ENCODE data around the gene USH2A.

The USH2A gene

DNA sequence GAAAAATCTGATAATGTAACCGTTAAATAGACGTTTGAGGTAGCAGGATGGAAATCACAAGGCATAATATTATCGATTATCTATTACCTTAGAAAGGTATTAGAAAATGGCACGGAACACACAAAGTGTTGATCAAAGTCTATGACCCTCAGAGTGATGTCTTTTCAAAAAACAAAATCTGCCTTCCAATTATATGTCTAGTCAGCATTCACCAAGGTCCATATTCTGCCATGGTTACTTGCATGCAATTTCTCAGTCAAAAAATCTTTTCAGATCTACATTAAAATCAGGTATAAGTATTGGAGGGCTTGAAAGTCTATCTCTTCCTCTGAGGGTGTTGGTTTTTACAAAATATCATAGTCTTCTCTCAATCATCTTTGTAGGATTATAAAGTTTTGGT is 774.3 kb downstream of the USH2A start:
- DNase-seq, result no peak

DNA sequence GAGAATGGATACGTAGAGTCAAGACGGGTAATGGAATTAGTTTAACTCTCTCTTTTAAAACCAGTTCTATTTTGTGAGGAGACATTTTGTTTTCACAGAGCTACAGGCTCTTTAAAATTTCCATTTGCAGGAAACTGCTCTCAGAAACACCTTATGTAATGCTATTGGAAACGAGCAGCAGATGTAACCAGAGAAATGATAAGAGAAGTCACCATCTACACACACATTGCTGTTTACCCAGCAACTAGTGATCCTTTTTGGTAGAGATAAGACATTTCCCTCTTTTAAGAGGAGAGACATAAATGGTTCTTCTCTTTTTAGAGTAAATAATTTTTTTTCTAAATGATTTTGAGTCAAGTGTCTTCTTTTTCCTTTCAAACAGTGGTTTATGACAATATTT is 775.5 kb downstream of the USH2A start:
- DNase-seq, result no peak

DNA sequence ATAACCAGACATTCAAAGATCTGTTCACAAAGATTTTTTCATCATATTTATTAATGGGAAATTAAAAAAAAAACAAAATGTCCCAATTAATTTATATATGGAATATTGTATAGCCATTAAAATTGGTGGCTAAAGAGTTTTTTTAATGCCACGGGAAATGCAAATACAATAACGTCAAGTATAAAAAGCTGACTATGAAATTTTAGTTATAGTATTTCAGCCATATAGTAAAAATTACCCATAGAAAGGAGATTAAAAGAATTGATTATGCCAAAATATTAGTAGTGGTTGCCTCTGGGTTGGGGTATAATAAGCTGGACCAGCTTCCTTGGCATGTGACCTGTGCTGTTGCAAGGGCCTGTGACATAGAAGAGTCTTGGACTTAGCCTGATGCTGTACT is 777.4 kb downstream of the USH2A start:
- DNase-seq, result no peak

DNA sequence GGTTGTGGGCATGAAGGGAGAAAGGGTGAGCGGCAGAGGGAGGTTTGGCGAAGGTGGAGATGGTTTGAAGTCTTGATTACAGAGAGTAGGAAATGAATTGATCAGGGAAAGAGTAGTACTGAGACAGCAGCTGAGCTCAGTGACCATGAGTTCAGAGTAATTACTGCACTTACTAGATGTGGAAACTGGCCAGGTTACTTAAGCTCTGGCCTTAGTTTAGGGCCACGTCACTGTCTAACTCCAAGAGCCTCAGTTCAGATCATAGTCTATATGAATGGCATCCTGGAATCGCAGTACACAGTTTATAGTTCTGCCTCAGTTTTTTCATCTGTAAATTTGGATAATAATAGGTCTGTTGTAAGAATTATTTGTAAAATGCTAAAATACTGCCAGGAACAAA is 778.1 kb downstream of the USH2A start:
- DNase-seq, result no peak

DNA sequence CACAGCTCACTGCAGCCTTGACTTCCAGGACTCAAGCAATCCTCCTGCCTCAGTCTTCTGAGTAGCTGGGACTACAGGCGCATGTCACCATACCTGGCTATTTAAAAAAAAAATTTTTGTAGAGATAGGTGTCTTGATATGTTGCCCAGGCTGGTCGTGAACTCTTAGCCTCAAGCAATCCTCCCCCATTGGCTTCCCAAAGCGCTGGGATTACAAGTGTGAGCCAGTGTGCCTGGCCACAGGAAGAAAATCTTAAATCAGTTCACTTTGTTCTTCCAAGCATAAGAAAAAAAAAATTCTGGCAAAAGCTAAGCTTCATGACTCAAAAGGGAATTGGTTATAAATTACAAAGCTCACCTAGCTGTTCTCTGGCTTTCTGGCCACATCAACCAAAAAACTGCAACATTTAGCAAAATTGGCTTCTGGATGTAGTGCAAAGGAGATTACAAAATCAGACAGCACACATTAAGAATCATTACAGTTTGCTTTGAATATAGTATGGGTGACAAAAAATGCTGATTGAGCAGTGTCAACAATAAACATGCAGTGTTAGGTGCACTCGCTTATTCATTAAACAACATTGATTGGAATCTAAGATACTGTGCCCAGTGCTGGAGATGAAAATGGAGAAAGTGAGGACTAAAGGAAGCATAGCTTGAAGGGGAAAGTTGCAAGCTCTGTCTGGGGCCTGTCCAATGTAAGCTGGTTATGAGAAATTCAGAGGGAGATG is 779.5 kb downstream of the USH2A start:
- DNase-seq, result no peak

DNA sequence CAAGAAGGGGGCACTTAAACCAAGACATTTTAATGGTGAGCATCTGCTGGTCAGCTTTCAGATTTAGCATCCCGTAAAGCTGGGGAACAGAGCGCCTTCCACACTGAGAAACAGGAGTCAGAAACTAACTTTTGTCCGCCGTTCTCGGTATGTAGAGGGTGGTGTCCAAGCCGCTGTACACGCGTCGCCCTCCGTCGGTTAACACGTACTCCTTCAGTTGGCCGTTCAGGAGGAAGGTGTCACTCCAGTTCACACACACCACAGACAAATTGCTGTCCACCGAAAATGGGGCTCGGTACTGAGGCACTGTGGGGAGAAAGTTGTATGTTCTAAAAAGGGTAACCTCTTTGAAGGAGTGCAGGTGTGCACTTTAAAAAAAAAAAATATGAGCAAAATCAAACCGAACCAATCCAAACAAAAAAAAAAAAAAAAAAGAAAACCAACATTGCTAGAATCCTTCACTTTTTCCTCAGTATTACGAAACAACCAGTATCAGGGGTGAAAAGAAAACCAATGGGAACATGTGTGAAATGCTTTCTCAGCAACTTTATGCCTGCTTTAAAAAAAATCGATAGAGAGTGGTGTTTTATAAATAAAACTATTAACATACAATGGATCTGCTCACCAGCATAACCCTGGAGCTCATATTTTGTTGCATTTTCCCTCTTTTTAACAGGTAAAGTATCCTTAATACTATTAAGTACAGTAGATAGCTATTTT is 782.7 kb downstream of the USH2A start:
- no peak for DNase-seq

DNA sequence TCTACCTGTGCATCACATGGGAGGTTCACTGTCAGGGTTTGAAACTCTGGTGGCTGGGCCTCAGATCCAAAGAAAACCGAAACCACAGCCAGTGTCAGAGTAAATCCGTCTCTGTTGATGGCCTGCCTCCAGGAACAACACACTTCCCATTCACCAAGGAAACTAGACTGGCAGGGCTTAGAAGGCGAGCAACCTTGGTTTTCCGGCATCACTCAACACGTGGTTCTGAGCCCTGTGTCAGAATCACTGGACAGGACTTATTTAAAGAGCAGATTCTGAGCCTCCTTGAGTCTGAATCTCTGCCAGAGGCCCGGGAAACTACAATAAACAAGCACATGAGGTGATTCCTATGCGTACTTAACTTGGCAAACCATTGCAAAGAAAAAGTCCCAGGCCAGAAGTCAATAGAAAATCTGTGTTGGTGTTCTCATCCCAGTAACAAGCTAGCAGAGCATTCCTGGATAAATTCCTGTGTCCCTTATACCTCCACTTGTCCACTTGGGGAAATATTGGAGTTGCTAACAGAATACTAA is 786.1 kb downstream of the USH2A start:
- DNase-seq, result peak in 23 of 51 donors; percentile 0 to 48 (median 16)

DNA sequence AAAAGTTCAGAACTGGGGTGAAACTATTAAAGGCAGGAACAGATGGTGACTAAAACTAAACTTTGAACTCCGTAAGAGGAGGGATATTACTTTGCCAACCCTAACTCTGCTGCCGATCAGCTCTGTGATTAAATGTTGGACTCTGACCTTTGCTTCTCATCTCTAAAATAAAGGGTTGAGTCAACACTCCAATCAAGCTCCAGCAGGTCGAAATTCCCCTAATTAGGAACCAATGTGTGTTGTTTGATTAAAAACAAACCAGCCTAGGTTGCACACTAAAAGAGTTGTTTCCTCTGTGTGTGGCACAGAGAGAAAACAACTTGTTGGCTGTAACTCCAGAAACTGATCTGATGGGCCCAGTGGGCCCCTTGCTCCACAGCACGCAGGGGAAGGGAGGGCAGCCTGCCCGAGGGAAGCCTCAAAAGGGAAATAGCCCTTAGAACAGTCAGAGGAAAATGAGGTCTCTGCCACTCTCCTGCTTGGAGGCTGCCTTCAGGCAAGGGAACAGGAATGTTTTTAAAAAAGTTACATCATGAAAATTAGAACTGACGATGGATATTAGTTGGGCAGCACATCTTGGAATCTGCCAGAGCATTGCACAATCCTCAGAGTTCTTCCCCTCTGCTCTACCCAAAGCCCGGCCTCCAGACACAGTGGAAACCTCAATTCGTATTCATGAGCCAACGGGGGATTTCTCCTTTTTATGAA is 786.8 kb downstream of the USH2A start:
- no peak for DNase-seq

DNA sequence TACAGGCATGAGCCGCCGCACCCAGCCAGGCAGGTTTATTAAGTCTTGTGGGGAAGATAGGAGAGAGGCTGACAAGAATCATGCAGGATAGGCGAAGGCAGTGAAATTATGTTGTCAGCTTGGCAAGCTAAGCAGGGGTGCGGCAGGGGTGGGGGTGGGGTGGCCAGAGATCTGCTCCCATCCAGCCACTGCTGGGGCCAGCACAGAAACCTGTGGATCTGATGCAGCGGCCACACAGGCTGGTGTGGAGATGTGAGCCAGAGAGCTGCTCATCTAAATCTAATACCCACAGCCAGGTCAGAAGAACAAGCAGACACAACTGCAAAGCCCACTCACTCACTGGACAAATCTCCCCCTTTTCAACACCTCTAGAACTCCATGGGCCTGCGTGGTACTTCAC is 787.4 kb downstream of the USH2A start:
- DNase-seq, result no peak

DNA sequence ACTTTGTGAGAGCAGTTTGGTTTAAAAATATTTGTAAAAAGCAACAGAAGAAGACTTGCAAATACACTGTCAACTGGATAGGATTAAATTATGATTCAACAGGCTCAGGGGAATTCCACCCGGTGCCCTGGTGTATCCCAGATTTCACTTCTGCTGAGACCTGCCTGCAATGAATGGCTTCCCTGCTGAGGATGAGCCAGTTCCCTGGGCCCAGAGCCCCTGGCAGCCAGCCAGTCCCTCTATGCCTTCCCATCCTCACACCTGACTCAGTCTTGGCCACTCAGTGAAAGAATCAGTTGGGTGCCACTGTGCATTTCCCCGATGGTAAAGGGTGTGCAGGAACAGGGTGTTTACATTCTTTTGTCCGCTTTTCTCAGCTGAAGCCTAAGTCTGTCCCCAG is 791.8 kb downstream of the USH2A start:
- no peak for DNase-seq

DNA sequence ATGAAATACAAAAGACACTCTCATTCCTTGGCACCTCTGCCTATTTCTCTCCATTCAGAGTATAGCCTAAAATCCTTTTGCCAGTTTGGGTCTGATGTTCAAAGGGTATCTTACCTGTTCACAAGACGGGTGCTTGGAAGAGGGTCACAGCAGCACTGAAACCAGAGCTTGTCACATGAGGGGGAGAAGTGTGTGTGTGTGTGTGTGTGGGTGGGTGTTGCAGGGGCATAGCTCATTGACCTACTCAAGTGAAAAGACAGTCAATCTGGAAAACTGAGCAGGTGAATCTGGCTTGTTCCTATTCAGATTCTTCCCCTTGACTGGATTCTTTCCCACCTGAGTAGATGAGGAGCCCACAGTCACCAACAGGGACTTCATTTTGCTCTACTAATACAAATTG is 792.2 kb downstream of the USH2A start:
- no peak for DNase-seq

DNA sequence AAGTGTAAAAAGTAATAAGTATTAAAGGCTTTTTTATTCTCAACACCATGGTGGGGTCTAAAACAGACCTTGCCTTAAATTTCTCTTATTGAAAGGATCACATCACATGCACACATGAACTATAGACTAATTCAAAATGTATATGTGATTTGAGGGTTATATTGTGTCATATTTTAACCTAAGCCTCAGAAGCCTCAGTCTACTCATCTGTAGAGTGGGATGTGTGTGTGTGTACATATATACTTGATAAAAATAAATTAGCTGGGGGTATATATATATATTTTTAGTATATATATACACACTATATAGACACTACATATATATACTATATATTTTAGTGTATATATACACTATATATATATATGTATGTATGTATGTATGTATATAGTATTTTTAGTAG is 797.3 kb downstream of the USH2A start:
- DNase-seq, result no peak

DNA sequence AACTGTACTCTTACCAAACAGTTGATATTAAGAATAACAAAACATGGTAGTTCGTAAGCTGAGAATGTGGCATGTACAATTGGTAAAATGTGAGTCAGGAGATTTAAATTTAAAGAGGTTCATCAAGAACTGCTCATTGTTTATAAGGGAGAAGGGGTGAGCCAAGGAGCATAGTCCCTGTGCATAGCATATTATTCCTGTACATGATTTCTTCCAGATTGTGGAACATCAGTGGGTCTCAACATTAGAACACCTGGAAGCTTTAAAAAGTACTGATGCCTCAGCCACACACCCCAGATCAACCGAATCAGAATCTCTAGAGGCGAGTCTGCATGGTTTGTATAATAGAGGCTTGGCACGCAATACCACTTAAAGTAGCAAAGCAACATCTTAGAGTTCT is 800.1 kb downstream of the USH2A start:
- DNase-seq, result no peak

DNA sequence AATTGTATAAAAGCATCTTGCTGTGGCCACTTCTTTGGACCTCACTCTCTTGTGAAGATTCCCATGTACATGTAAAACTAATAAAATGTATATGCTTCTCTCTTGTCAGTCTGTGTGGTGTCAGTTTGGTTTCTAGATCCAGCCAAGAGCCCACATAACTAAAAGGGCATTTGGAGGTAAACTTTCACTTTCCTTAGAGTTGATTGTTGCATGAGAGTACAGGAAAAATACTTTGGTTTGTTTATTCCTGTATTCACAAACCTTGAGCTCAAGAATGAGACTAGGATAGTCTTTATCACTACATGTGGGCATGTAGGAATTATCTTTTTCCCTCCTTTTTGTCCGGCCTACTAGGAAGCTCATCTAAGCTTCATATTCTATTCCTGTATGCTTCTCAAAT is 805.3 kb downstream of the USH2A start:
- DNase-seq, result no peak

DNA sequence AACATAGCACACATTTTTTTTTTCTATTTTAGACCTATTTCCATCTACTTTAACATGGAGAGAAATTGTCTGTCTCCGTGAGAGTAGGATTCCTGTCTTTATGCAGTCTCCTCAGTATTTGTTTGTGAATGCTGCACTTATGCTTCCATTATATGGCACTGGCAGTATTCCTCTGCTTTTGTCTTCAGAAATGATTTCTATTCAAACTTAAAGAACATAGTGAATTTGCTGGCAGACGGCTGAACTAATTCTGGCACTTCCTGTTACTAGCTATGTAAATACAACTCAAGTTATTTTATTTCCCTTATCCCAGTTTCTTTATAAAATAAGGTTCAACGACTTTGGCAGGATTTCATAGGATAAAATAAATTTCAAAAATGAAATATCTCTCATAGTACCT is 810.9 kb downstream of the USH2A start:
- no peak for DNase-seq

DNA sequence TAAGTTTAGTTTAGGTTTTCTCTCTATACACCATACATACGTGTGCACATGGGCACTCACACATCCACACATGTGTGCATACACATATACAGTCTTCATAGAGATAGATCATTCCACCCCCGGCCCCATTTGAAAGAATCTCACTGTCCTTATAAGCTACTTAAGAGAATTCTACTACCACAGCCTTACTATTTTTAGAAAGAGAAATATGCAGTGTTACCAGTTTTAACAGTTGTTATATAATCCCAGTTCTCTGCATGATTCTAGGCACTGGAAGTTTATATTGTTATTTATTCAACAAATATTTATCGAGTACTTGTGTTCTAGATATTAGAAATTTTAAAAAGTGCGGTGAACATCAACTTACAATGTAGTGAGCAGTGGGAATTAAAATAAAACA is 814.6 kb downstream of the USH2A start:
- no peak for DNase-seq

DNA sequence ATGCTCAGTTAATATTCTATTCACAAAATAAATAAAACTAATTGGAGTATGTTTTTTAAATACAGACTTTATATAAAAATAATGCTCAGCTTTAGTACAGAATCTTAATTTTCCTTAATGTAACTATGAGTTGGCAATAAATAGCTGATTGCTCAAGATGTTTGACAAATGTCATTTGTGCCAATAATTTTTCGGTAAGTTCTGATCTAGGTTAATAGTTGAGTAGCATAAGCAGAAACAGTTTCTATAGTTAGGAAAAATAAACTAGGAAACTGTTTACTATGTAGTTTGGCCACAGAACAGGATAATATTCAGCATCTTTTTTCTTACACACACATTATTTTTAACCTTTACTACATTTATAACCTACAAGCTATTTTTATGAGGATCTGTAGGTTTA is 815.8 kb downstream of the USH2A start:
- no peak for DNase-seq

DNA sequence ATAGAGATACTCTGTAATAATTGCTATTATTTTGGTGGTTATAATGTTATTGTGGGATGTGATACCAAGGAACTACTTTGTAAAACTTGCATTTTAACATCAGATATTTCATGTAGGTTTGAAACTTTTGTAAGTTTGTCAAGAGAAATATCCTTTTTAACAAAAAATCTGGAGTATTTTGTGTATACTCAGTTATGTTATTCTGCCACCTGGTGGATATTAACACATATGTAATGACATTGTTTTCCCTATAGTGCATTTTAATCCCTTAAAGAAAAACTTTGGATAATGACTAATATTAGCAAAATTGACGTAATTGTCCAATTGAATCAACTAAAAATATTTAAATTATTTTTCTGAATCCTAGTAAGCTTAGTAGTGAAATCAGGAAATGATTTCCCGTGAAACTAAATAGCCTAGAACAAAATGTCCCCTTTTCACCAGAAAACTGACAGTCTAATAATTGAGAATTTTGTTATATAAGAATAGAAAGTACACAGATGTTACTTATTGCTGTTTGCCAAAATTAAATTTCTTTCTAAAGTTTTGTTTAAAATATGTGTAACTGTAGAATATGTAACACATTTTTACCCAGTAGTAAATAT is 816.6 kb downstream of the USH2A start:
- DNase-seq, result no peak

DNA sequence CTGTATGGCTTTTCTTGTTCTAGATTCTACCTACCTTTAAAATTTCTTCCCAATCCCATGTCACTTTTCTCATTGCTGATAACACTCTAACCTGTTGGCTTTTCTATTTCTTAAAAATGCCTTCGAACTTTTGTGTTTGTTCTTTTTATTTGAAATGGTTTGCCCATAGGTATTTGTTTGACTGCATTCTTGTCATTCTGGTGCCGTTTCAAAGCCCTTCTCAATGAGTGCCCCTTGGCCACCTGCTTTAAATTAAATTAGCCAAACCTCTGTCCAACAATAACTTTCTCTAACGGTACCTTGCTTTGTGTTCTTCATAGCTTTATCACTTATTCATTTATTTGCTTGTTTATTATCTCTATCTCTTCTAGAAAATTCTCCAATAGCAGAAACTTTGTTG is 817.2 kb downstream of the USH2A start:
- DNase-seq, result no peak

DNA sequence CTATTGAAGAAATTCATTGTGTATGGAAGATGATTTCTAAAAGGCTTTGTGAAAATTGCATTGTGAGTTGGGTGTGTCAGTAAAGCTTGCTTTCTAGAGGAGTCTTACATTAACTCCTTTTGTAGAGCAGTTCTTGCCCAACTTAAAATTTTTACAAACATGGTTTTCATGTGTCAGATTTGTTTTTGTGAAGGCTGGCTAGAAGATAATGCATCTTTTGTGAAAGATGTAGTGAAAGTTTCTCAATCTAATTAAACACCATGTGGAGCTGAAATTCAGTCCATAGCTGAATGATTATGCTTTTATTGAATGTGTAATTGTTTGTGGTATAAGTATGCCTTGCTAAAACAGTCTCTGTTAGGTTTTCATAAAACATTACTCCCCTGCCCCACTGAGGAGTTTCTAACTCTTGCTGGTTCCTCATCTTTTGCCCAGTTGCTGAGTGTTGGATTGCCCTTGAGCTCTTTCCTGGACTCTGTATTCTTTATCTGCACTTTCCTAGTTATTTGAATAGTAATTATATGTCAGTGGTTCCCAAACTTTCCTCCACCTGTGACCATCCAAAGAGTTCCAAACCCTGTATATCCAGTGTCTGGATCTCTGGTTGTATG is 818.1 kb downstream of the USH2A start:
- no peak for DNase-seq

DNA sequence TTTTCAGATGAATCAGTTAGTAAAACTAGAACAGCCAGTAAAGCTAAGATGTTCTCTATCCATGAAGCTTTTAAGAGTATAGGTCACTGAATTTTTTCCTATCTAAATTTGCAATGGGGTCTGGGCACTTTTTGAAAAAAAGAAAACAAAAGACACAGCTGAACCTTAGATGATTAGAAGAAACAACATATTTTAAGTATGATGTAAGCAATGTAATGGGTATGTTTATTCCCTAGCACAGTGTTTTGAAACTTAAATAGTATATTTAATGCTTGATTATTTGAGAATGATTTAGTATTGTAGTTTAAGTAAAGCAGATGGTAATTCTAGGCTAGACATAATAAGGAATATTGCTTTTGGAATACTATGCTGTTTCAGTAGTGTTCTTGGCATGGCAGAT is 819.9 kb downstream of the USH2A start:
- DNase-seq, result no peak

DNA sequence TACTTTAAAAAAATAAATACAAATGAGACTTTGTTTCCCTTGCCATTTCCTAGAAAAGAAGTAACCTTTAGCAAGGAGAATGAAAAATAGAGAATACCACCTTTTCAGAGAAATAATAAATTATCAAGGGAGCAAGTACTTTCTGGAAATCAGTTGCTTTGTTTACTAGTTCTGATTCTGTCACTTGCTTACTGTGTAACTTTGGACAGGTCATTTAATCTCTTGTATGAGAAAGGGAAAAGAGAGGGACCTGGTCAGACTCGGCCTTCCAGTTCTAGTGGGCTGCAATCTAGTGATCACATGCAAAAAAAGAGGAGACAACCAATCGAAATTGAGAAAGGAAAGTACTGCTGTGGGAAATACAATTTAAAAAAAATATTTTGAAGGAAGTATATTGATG is 822.0 kb downstream of the USH2A start:
- no peak for DNase-seq

All from hypothalamus (tissue), 51 donors.